Esophagus squamous epithelium (tissue), 5 donors: ENCODE results near the gene RPLP2. TPM values are rescaled to one million over a fixed set of nuclear protein-coding genes. Genes with fewer than 3 reads are reported as not detected.

Experiments
- DNase-seq: peaks from one replicate; lab custom pipeline; 2025; lab: John Stamatoyannopoulos, UW
- H3K27ac ChIP-seq, 4 donors: fragments of 200-600 bp; sonication (generic); one replicate each; pipeline ENCODE4 v1.5.1; 2016 to 2019; ENCODE audit warnings: mild to moderate bottlenecking in 1 of 4
- H3K27me3 ChIP-seq, 4 donors: fragments of 200-600 bp; sonication (generic); 1 replicate in 3 of 4; 2 replicates in 1 of 4; pipeline versions ENCODE4 v1.5.1 to v1.6.0; 2017 to 2021; ENCODE audit warnings: antibody characterized with exemption in 1 of 4
- H3K36me3 ChIP-seq, 3 donors: fragments of 200-600 bp; sonication (generic); one replicate each; pipeline ENCODE4 v1.5.1; 2016 to 2019
- H3K4me1 ChIP-seq, 3 donors: fragments of 200-600 bp; sonication (generic); one replicate each; pipeline ENCODE4 v1.5.1; 2017 to 2019
- H3K4me3 ChIP-seq, 4 donors: fragments of 200-600 bp; sonication (generic); 1 replicate in 3 of 4; 2 replicates in 1 of 4; pipeline ENCODE4 v1.5.1; 2016 to 2019; ENCODE audit warnings: mild to moderate bottlenecking in 2 of 4, moderate library complexity in 1 of 4
- H3K9me3 ChIP-seq, 3 donors: fragments of 200-600 bp; sonication (generic); one replicate each; pipeline ENCODE4 v1.5.1; 2016 to 2019
- CTCF ChIP-seq, 6 experiments: fragments of 450-650 bp in 4 of 6; fragments of 200-600 bp in 2 of 6; sonication (generic) in 2 of 6; IDR thresholded peaks; one replicate each; pipeline ENCODE4 v1.5.1; 2016 to 2019; ENCODE audit warnings: antibody characterized with exemption in 6 of 6, mild to moderate bottlenecking in 4 of 6, moderate library complexity in 4 of 6
- POLR2A ChIP-seq, 4 donors: fragments of 450-650 bp; IDR thresholded peaks; one replicate each; pipeline ENCODE4 v1.6.1; 2017; ENCODE audit warnings: antibody characterized with exemption in 4 of 4, mild to moderate bottlenecking in 4 of 4, moderate library complexity in 3 of 4
- WGBS, 2 donors: methylation state at CpG; one replicate each; pipeline ENCODE4 v1.1.5; 2018; 5-methylcytosine and 5-hydroxymethylcytosine counted together
- intact Hi-C: fragments of 100-400 bp; cut with DNase I; formaldehyde crosslinking; loops from one replicate; pipeline ENCODE4 v1.15.0; 2022
- total RNA-seq, 4 donors: library from RNA; depleted of rRNA; stranded (reverse); fragments of >200 nt; gene quantifications; one replicate each; pipeline ENCODE4 v1.1.0, GENCODE V29; 2016
- donor health status: DM: yes; HTN: yes; CAD: no.

Gene RPLP2
- total RNA-seq, 4 donors from 2014 or later: 232 to 871 (median 490) TPM

- intact Hi-C loops: no loop called here
- no peak for DNase-seq
- Histone ChIP-seq H3K9me3 (no peaks in the 10 kb centered on the region), H3K27ac (no peak overlapping the region), H3K36me3 (peaks cover 4 to 30% (median 4%) of the 10 kb centered on the region in 3 donors), H3K4me1 (peaks cover 24 to 56% (median 31%) of the 10 kb centered on the region in 3 donors), H3K27me3 (peaks cover 0 to 31% (median 3%) of the 10 kb centered on the region in 4 donors), H3K4me3 (no peak overlapping the region)
- WGBS, 2 donors: no CpG with 5 or more reads among the region's 15 CpGs
- TF ChIP-seq POLR2A (IDR thresholded peaks at IDR 0.05): no peak
- no peak for TF ChIP-seq CTCF (IDR thresholded peaks at IDR 0.05)
Measured at GRCh38 chr11:792535-792821, 17.3 kb upstream of the RPLP2 start.

GRCh38 chr11:792873-793272 lies 16.9 kb upstream of the RPLP2 start:
- TF ChIP-seq POLR2A (IDR thresholded peaks at IDR 0.05) (no peak), CTCF (IDR thresholded peaks at IDR 0.05) (no peak)
- intact Hi-C loops: no loop called here
- WGBS, 2 donors: 98% methylated on average over 4 of the region's 13 CpGs; no CpG with 5 or more reads in 1 of the 2 donors
- Histone ChIP-seq H3K9me3 (no peaks in the 10 kb centered on the region), H3K36me3 (peaks cover 4 to 30% (median 4%) of the 10 kb centered on the region in 3 donors), H3K27ac (no peak overlapping the region), H3K27me3 (peaks cover 0 to 27% (median 3%) of the 10 kb centered on the region in 4 donors), H3K4me3 (no peak overlapping the region), H3K4me1 (peaks cover 24 to 55% (median 33%) of the 10 kb centered on the region in 3 donors)
- no peak for DNase-seq

GRCh38 chr11:793556-793955 lies 16.2 kb upstream of the RPLP2 start:
- no peak for DNase-seq
- no peak overlapping the region for H3K27ac ChIP-seq
- H3K36me3 ChIP-seq: peaks cover 4 to 30% (median 4%) of the 10 kb centered on the region in 3 donors
- no peak overlapping the region for H3K4me3 ChIP-seq
- no peaks in the 10 kb centered on the region for H3K9me3 ChIP-seq
- intact Hi-C loops: no loop called here
- TF ChIP-seq POLR2A (IDR thresholded peaks at IDR 0.05) (no peak), CTCF (IDR thresholded peaks at IDR 0.05) (no peak)
- peaks cover 0 to 20% (median 3%) of the 10 kb centered on the region in 4 donors for H3K27me3 ChIP-seq
- peaks cover 28 to 57% (median 37%) of the 10 kb centered on the region in 3 donors for H3K4me1 ChIP-seq
- 97 to 100% methylated on average over 2 to 6 of the region's 7 CpGs for WGBS, 2 donors

- DNase-seq: no peak
- 60 to 93% methylated on average over 1 to 2 of the region's 31 CpGs for WGBS, 2 donors
- peaks cover 29 to 58% (median 39%) of the 10 kb centered on the region in 3 donors for H3K4me1 ChIP-seq
Measured at GRCh38 chr11:794013-794765, 15.6 kb upstream of the RPLP2 start.

More at GRCh38 chr11:794013-794765, 15.6 kb upstream of the RPLP2 start:
- Histone ChIP-seq H3K27ac (no peak overlapping the region), H3K4me3 (no peak overlapping the region), H3K27me3 (peaks cover 0 to 14% (median 2%) of the 10 kb centered on the region in 4 donors), H3K9me3 (no peaks in the 10 kb centered on the region), H3K36me3 (peaks cover 4 to 35% (median 4%) of the 10 kb centered on the region in 3 donors)
- TF ChIP-seq CTCF (IDR thresholded peaks at IDR 0.05) (no peak), POLR2A (IDR thresholded peaks at IDR 0.05) (no peak)
- intact Hi-C loops: no loop called here
